COLO829 (cell line): ENCODE data around the gene MGST2.
A peak's percentile ranks its signal among the peaks of the same experiment; 100 is the strongest.

Source experiments
- DNase-seq: peaks from one replicate; pipeline ENCODE4 v3.0.0; 2012; ENCODE audit warnings: low spot score

Gene MGST2

GRCh38 chr4:139643042-139643895 lies 22.4 kb upstream of the MGST2 start:
- DNase-seq, result peak; percentile 74

GRCh38 chr4:139645458-139645857 lies 20.2 kb upstream of the MGST2 start:
- DNase-seq, result no peak

GRCh38 chr4:139647184-139647583 lies 18.4 kb upstream of the MGST2 start:
- no peak for DNase-seq

- DNase-seq, result no peak
Measured at GRCh38 chr4:139647952-139648351, 17.7 kb upstream of the MGST2 start.

GRCh38 chr4:139651282-139652194 lies 14.1 kb upstream of the MGST2 start:
- DNase-seq, result peak; percentile 75

GRCh38 chr4:139654516-139654915 lies 11.1 kb upstream of the MGST2 start:
- DNase-seq, result no peak

GRCh38 chr4:139655116-139655515 lies 10.5 kb upstream of the MGST2 start:
- DNase-seq, result no peak

GRCh38 chr4:139656614-139657486 lies 8.8 kb upstream of the MGST2 start:
- peak; percentile 51 for DNase-seq

GRCh38 chr4:139658185-139658584 lies 7.4 kb upstream of the MGST2 start:
- DNase-seq, result no peak

- DNase-seq, result no peak
Measured at GRCh38 chr4:139658586-139659382, 6.8 kb upstream of the MGST2 start.

- no peak for DNase-seq
Measured at GRCh38 chr4:139659735-139660424, 5.7 kb upstream of the MGST2 start.

GRCh38 chr4:139660568-139661043 lies 5.0 kb upstream of the MGST2 start:
- no peak for DNase-seq

- DNase-seq, result no peak
Measured at GRCh38 chr4:139663561-139664138, 2.0 kb upstream of the MGST2 start.

- DNase-seq, result no peak
Measured at GRCh38 chr4:139664442-139664841, 1.2 kb upstream of the MGST2 start.

GRCh38 chr4:139665079-139665689 lies 435 bp upstream of the MGST2 start:
- DNase-seq, result no peak

GRCh38 chr4:139666735-139667281 lies 1.2 kb downstream of the MGST2 start:
- no peak for DNase-seq

- DNase-seq, result no peak
Measured at GRCh38 chr4:139668036-139668435, 2.4 kb downstream of the MGST2 start.

- no peak for DNase-seq
Measured at GRCh38 chr4:139668658-139669201, 3.1 kb downstream of the MGST2 start.

GRCh38 chr4:139669335-139669734 lies 3.7 kb downstream of the MGST2 start:
- DNase-seq, result no peak
